ACHN (cell line): ENCODE results near the gene SURF4.
"Not testable (repeated sequence)": the region's sequence is repeated elsewhere in the genome, so short reads cannot be mapped to it uniquely, and the experiment has no call there.

ENCODE experiments used
- DNase-seq: peaks from one replicate; pipeline ENCODE4 v3.0.0-alpha.2; 2015
- in situ Hi-C: cut with HindIII; loops from 2 replicates; pipeline ENCODE4 v1.10.0; 2017; ENCODE audit warnings: low sequenced_read_pairs, low pct_ligation_motif_present, low pct_unique_long_range_greater_than_20kb

The SURF4 gene

GRCh38 chr9:133346021-133346785, 29.7 kb downstream of the SURF4 start:
- in situ Hi-C loops: no loop called here
- DNase-seq: no peak

GRCh38 chr9:133345596-133345995, 30.3 kb downstream of the SURF4 start:
- no peak for DNase-seq
- in situ Hi-C loops: no loop called here

GRCh38 chr9:133344979-133345378, 30.9 kb downstream of the SURF4 start:
- DNase-seq: no peak
- in situ Hi-C loops: no loop called here

GRCh38 chr9:133344071-133344470, 31.8 kb downstream of the SURF4 start:
- in situ Hi-C loops: no loop called here
- no peak for DNase-seq

- DNase-seq: no peak
- in situ Hi-C loops: no loop called here
Measured at GRCh38 chr9:133342570-133342969, 33.3 kb downstream of the SURF4 start.

- in situ Hi-C loops: no loop called here
- no peak for DNase-seq
Measured at GRCh38 chr9:133342069-133342406, 33.8 kb downstream of the SURF4 start.

- DNase-seq: no peak
- in situ Hi-C loops: no loop called here
Measured at GRCh38 chr9:133341369-133342068, 34.3 kb downstream of the SURF4 start.

- no peak for DNase-seq
- in situ Hi-C loops: no loop called here
Measured at GRCh38 chr9:133340916-133341315, 34.9 kb downstream of the SURF4 start.

GRCh38 chr9:133340256-133340655, 35.6 kb downstream of the SURF4 start:
- in situ Hi-C loops: no loop called here
- DNase-seq: no peak

- no peak for DNase-seq
- in situ Hi-C loops: no loop called here
Measured at GRCh38 chr9:133339641-133340040, 36.2 kb downstream of the SURF4 start.

GRCh38 chr9:133335924-133336811, 39.7 kb downstream of the SURF4 start, which contains the start of gene SURF6:
Gene SURF6 (minus strand): TSS chr9:133336188. CDS start chr9:133336132, 56 bp downstream.
- peak; percentile 87 for DNase-seq
- in situ Hi-C loops: no loop called here

- DNase-seq, in situ Hi-C loops: not testable (repeated sequence)
Measured at GRCh38 chr9:133334888-133335287, 41.0 kb downstream of the SURF4 start.

GRCh38 chr9:133334161-133334560, 41.7 kb downstream of the SURF4 start:
- in situ Hi-C loops: no loop called here
- no peak for DNase-seq

- in situ Hi-C loops: no loop called here
- no peak for DNase-seq
Measured at GRCh38 chr9:133333566-133333965, 42.3 kb downstream of the SURF4 start.

GRCh38 chr9:133333011-133333410, 42.8 kb downstream of the SURF4 start:
- in situ Hi-C loops: no loop called here
- no peak for DNase-seq

GRCh38 chr9:133332381-133332730, 43.5 kb downstream of the SURF4 start:
- in situ Hi-C loops: no loop called here
- no peak for DNase-seq

- in situ Hi-C loops: no loop called here
- no peak for DNase-seq
Measured at GRCh38 chr9:133331641-133332380, 44.0 kb downstream of the SURF4 start.

GRCh38 chr9:133331221-133331620, 44.6 kb downstream of the SURF4 start:
- in situ Hi-C loops: no loop called here
- DNase-seq: no peak
